GM19238 (cell line): ENCODE results near the gene CCDC146.
"Not testable (repeated sequence)": the region's sequence is repeated elsewhere in the genome, so short reads cannot be mapped to it uniquely, and the experiment has no call there.

Source experiments
- DNase-seq: peaks from one replicate; pipeline ENCODE4 v3.0.0; 2011; ENCODE audit warnings: low spot score; ENCODE audit not compliant: insufficient read length

Gene CCDC146

GRCh38 chr7:77152232-77152631, 29.8 kb downstream of the CCDC146 start:
- not testable (repeated sequence) for DNase-seq

- not testable (repeated sequence) for DNase-seq
These were observed 32.6 kb downstream of the CCDC146 start for GRCh38 chr7:77154917-77155464.

GRCh38 chr7:77155601-77156377, 33.4 kb downstream of the CCDC146 start:
- not testable (repeated sequence) for DNase-seq

GRCh38 chr7:77157034-77157433, 34.6 kb downstream of the CCDC146 start:
- DNase-seq: not testable (repeated sequence)

- no peak for DNase-seq
These were observed 35.0 kb downstream of the CCDC146 start for GRCh38 chr7:77157446-77157845.

DNA sequence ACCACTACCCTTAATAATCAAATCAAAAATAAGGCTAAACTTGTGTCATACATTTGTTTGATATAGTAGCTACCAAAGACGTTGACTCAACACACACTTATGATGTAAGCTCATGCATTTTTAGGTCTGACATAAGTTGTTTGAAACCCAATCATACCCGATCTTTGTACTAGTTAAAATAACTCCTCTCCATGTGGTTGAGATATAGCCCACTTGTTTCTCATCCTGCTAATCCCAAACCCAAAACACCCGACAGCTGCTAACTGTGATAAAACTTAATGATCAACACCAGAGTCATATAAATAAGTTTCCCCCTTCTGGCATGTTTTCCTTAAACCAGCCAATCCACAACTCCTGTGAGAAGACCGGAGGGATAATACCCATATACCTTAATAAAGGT, 48.7 kb downstream of the CCDC146 start:
- not testable (repeated sequence) for DNase-seq

- DNase-seq: not testable (repeated sequence)
These were observed 50.2 kb downstream of the CCDC146 start for GRCh38 chr7:77172437-77173172.

- DNase-seq: not testable (repeated sequence)
These were observed 52.0 kb downstream of the CCDC146 start for GRCh38 chr7:77174418-77174817.

GRCh38 chr7:77175274-77175800, 52.9 kb downstream of the CCDC146 start:
- DNase-seq: not testable (repeated sequence)

- DNase-seq: not testable (repeated sequence)
These were observed 55.0 kb downstream of the CCDC146 start for GRCh38 chr7:77177321-77177904.

DNA sequence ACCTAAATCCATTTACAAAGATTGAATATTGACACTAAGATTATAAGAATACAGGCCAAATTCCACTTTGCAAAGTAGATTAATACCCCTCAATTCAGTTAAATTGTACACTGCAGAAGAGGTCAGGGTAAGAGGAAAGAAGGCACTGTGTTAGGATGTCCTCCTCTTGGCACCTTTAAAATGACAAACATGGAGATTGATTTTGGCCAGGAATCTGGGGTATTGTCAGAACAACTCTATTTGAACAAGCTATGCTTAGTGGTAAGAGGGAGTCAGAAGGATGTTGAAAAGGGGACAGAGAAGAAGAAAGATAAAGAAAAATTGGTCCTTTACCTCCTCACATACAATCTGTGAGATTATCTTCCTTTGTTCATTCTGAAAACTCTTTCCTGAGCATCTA, 55.6 kb downstream of the CCDC146 start:
- not testable (repeated sequence) for DNase-seq

DNA sequence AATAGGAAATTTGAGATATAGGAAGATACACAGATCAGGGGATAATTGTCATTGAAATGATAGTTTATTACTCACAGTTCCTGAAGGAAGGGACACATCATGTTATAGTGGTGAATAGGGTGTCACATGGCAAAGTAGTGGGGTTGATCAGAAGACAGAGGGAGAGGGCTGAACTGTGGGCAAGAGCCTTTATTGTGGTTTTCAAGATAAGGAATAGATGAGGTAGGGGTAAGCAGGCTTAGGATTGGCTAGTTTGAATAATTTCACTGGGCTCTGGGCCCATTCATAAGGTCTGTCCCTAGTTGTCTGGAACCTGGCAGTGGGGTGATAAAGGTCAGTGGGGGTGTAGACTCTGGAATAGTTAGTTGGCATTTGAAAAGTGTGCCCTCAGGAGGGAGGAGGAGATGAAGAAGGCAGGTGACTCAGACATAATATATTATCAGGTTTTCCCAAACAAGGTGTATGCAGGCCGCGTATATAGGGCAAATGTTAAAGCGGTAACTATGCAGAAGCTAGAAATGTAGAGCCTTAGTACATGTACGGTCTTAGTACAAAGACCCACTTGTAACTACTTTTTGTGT, 58.7 kb downstream of the CCDC146 start:
- DNase-seq: no peak

- no peak for DNase-seq
These were observed 59.3 kb downstream of the CCDC146 start for GRCh38 chr7:77181734-77182133.

- no peak for DNase-seq
These were observed 59.8 kb downstream of the CCDC146 start for GRCh38 chr7:77182261-77182660.

DNA sequence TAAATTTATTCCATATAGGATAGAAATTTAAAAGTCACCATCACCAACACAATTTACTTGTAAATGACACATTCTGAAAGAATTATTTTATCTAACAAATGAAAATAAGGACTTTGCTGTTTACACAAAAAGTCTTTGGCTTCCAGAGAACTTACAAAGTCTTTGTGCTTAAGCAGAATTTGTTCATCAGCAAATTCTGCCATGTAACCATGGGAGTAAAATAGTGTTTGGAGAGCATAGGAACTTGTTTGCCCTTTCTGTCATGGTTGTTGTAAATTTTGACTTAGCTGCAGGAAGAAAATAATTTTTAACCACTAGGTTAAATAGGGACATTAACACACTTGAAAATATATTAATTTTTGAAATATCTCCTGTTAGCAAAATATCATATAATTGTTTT, 62.0 kb downstream of the CCDC146 start:
- DNase-seq: no peak

- DNase-seq: no peak
These were observed 62.6 kb downstream of the CCDC146 start for GRCh38 chr7:77184990-77185389.

DNA sequence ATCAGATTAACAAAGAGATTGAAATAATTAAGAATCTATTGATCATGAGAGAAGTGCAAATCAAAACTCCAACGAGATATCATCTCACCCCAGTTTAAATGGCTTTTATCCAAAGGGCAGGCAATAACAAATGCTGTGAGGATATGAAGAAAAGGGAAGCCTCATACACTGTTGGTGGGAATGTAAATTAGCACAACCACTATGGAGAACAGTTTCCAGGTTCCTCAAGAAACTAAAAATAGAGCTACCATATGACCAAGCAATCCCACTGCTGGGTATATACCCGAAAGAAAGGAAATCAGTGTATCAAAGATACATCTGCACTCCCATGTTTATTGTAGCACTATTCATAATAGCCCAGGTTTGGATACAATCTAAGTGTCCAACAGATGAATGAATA, 63.5 kb downstream of the CCDC146 start:
- DNase-seq: no peak

DNA sequence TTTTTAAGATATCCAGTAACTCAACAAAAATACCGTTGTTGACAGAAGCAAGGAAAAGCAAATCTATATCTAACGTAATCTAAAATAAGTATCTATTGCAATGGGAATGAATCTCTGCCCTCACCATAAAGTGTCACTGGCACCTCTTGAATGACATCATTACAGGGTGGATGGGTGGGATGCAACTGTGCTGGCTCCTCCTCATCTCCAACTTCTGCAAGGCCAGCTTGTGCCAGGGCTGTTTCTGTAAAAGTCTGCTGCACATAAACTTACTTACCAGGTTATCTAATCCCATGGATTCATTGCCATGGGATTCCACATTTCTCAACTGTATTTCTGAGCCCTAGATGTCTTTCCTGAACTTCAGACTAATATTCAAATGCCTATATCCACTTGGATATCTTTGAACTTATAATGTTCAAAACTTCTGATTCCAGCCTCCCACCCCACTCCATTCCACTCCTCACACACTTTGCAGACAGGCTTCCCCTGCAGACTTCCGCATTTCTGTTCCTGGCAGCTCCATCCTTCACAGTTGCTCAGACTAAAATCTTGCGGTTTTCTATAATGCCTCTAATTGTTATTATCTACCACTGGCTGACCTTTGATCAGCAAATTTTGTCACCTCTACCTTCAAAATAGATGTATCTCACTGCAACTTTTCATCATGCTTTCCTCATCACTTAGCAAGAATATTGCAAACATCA, 66.5 kb downstream of the CCDC146 start:
- no peak for DNase-seq

- DNase-seq: no peak
These were observed 74.7 kb downstream of the CCDC146 start for GRCh38 chr7:77197141-77197540.
